Hippocampal formation (tissue), 2 donors: ENCODE results near the gene GRK2.

Source experiments
- DNase-seq, 2 donors: peaks; one replicate each; lab custom pipeline; 2025; lab: John Stamatoyannopoulos, UW

The GRK2 gene

DNA sequence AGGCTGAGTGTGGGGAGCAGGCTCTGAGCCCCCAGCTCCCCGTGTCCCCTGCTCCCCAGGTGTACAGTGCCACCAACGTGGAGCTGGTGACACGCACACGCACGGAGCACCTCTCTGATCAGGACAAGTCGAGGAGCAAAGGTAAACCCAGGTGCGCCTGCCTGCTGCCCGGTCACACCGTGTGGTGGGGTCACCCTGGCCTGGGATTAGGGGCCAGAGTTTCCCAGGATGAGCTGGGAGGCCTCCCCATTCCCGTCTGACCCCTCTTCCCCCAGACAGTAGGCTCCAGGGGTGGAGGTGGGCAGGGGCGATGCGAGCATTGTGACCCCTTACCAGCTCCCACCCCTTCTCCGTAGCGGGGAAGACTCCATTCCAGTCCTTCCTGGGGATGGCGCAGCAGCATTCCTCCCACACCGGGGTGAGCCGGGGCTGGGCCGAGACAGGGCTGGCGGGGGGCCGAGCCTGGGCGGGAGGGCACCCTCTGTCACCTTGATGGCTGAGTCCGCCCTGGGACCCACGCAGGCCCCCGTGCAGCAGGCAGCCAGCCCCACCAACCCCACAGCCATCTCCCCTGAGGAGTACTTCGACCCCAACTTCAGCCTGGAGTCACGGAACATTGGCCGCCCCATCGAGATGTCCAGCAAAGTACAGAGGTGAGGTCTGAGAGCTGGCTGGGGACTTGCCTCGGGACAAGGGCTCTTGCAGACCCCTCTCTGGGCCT, 33.4 kb downstream of the GRK2 start:
- no peak for DNase-seq

DNA sequence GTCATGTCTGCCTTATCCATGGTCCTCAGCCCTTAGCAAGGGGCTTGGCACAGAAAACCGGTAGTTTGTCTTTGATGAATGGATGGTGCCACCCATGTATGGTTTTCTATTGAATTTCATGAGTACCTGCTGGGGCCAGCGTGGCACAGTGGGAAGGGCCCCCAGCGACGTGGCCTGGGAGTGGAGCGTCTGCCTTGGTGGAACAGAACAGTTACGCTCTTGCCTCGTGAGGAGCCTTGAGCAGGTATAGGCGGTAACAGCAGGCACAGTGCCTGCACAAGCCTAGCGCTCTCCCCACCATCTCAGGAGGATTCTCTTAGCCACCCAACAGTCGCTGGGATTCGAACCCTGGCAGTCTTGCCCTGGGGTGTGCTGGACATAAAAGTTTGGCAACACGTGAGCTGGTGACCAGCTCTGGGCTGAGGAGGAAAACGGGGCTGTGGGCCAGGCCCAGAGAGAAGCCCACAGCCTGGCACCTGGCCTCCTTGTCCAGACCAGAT, 34.0 kb downstream of the GRK2 start:
- DNase-seq = no peak

DNA sequence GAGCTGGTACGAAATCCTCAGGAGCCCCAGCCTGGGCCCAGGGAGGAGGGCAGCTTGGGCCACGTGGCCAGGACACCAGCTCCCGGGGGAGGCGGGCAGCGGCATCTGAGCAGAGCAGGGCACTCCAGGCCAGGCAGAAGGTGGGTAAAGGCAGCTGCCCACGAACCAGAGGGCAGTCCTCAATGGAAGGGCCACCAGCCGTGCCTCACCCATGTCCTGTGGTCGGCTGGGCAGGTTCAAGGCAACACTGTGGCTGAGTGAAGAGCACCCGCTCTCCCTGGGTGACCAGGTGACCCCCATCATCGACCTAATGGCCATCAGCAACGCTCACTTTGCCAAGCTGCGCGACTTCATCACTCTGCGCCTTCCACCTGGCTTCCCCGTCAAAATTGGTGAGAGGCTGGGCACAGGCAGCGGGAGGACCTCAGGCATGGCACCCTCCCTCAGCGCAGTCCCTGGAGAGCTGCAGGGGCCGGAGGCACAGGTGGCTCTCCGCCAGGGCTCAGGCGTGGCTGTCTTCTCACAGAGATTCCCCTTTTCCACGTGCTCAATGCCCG, 34.6 kb downstream of the GRK2 start:
- DNase-seq = no peak

DNA sequence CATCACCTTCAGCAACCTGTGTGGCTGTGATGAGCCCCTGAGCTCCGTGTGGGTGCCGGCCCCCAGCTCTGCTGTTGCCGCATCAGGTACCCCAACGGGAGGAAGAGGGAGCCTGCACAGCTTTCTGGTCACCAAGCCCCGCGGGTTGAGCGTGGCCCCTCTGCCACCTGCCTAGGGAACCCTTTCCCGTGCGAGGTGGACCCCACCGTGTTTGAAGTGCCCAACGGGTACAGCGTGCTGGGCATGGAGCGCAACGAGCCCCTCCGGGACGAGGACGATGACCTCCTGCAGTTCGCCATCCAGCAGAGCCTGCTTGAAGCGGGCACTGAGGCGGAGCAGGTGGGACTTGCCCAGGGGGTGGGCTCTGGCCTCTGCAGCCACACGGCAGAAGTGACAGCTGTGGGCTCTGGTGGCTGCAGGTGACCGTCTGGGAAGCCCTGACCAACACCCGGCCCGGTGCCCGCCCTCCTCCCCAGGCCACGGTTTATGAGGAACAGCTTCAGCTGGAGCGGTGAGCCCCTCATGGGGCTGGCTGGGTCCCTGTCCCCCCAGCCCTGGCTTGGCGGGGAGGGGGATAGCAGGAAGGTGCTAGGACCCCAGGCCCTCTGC, 35.1 kb downstream of the GRK2 start:
- no peak for DNase-seq

GRCh38 chr11:67301951-67302516, 35.8 kb downstream of the GRK2 start:
- no peak for DNase-seq

- DNase-seq = no peak
Measured at GRCh38 chr11:67302571-67303131, 36.4 kb downstream of the GRK2 start.

DNA sequence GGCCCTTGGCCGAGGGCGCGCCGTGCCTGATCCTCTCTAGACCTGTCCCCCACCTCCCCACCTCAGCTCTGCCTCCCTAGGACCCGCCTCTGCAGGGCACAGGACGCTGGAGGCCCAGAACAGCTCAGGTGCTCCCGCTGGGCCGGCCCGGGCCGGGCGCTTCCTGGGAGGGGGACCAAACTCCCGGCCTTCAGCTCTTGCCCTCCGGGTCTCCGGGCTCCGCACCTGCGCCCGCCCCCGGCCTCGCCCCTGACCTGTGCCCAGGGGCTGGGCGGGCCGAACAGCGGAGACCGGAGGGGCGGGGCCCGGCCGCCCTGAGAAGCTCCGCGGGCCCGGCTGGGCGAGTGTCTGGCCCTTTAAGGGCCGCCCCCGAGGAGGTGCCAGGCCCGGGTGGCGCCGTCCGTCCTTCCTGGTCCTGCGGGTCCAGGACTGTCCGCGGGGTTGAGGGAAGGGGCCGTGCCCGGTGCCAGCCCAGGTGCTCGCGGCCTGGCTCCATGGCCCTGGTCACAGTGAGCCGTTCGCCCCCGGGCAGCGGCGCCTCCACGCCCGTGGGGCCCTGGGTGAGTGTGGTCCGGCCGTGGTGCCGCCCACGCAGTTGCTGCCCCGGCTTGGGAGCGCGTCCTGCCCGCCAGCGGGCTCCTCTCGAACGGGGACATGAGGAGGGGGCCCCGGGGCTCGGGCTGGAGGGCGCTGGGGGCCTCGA, 37.0 kb downstream of the GRK2 start, which contains the start of gene SSH3:
SSH3 (plus strand) TSS at position 399 of the 703 bp plus-strand sequence; CDS start at position 495, 96 bp downstream.
- DNase-seq = peak; percentile 44 to 54

DNA sequence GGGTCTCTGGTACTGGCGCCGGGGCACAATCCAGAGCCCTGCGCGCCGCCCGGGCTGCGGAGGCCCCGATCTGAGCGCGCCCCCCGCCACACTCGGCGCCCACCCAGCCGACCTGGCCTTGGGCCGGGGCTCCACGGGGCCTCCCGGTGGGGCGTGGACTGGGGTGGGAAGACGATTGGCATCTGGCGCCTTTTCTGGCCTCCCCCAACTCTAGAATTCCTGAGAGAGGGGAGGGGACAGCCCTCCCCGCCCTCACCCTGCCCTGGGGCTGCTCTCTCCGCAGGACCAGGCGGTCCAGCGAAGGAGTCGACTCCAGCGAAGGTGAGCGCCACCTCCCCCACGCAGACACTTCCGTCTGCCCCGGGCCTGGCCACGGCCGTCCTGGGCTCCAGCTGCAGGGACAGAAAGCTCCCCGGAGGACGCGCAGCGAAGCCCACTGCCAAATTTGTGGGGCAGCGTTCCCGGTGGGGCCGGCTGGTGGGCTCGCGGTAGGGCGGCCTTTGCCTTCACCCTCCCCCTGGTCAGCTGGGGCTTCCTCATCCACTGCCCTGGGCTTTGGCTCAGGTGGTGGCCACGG, 37.6 kb downstream of the GRK2 start:
- no peak for DNase-seq

GRCh38 chr11:67304511-67305113, 38.3 kb downstream of the GRK2 start:
- DNase-seq = no peak

DNA sequence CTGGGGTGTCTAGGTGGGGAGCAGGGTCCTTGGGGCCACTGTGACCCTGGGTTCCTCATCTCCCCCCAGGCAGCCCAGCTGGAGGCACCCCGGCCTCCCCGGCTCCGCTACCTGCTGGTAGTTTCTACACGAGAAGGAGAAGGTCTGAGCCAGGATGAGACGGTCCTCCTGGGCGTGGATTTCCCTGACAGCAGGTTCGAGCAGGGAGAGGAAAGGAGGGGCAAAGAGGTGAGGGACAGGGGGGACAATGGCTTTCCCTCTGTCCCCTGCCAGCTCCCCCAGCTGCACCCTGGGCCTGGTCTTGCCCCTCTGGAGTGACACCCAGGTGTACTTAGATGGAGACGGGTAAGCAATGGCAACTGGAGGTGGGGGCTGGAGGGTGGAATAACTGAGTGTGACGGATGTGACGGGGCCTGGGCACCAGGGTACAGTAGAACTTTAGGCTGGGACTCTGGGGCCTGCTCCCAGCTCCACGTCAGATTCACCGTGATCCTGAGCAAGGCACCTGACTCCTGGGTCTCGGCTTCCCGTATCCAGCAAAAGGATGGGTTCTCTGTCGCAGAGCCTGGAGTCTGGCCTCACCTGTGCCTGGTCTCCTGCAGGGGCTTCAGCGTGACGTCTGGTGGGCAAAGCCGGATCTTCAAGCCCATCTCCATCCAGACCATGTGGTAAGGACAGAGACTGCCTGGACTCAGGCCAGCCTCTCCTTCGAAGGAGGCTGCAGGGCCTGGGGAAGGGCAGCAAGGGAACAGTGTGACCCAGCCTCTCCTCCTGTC, 40.7 kb downstream of the GRK2 start:
- no peak for DNase-seq

DNA sequence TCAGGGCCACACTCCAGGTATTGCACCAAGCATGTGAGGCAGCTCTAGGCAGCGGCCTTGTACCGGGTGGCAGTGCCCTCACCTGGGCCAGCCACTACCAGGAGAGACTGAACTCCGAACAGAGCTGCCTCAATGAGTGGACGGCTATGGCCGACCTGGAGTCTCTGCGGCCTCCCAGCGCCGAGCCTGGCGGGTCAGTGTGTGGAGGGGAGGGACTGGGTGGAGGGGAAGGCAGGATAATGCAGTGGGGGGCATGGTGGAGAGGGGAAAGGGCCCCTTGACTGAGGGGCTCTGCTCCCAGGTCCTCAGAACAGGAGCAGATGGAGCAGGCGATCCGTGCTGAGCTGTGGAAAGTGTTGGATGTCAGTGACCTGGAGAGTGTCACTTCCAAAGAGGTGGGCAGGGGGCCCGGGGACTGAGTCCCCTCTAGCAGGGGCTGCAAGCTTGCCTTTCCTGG, 41.3 kb downstream of the GRK2 start:
- no peak for DNase-seq

DNA sequence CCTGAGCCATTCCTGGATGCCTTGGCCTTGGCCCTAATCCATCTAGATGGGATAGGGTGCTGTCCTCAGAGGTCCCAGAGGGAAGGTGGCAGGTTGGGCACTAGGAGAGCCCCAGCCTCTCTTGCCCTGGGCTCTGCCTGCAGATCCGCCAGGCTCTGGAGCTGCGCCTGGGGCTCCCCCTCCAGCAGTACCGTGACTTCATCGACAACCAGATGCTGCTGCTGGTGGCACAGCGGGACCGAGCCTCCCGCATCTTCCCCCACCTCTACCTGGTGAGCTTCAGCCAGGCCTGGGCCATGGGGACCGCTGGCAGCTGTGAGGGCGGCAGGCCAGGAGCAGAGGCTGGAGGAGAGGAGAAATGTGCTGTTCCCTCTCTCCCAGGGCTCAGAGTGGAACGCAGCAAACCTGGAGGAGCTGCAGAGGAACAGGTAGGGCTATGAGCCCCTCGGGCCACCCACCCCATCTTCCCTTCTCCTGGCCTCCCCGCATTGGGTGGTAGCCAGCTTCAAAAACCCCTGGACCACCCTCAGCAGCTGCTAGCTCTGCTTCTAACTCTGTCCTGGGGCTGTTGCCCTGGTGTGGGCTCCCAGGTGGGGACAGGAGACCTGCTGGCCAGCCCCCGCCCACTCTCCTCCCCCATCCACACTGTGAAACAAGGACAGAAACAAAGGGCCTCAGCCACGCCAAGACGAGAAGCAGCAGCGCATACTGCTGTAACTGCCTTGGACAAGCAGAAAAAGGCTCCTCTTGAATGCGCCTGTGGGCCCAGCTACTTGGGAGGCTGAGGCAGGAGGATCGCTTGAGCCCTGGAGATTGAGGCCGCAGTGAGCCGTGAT, 42.0 kb downstream of the GRK2 start:
- no peak for DNase-seq

DNA sequence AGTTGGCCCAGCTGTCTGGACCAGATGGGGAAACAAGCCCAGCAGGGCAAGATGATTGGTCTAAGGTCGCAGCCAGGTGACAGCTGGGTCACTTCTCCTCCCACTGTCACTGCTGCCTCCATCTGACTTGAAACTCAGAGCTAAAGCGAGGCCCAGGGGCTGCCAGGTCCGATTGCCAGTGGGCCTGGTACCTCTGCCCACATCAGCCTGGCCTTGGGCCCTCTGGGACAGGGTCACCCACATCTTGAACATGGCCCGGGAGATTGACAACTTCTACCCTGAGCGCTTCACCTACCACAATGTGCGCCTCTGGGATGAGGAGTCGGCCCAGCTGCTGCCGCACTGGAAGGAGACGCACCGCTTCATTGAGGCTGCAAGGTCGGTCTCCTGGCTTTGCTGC, 42.9 kb downstream of the GRK2 start:
- DNase-seq = no peak

DNA sequence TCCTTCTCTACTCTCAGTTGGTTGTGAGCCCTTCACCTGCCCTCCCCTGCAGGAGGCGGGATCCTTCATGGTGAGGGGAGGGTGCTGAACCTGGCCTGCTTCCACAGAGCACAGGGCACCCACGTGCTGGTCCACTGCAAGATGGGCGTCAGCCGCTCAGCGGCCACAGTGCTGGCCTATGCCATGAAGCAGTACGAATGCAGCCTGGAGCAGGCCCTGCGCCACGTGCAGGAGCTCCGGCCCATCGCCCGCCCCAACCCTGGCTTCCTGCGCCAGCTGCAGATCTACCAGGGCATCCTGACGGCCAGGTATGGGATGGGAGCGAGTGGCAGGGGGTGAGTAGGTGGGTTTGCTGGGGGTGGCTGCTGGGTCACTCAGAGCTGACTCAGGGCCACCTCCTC, 43.4 kb downstream of the GRK2 start:
- no peak for DNase-seq

- DNase-seq = no peak
Measured at GRCh38 chr11:67310246-67311050, 44.2 kb downstream of the GRK2 start.

DNA sequence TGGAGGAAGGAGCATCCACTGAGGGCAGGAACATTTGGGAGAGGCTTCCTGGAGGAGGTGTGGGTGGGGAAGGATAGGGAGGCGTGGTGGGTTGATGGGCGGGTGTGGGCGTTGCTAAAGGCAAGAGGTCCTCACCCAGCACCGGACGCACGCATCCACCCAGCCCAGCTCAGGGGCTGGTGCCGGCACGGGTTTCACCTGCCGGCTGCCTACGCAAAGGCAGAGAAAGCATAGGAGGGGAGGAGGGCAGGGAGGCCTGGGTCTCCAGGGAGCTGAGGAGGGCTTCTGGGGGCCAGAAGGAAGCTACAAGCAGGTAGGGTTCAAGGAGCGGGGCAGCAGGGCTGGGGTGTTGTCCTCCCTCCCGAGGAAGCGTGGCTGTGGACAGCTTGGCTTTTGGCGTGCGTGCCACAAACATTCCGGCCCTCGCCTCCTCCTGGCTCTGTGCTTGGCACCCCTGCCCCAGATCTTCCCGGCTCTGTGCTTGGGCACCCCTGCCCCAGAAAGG, 44.8 kb downstream of the GRK2 start:
- no peak for DNase-seq

GRCh38 chr11:67311556-67312082, 45.3 kb downstream of the GRK2 start:
- no peak for DNase-seq
